Transverse colon (tissue), 4 donors: Measurements from ENCODE around the gene SRSF10. TPM values are rescaled to one million over a fixed set of nuclear protein-coding genes. Genes with fewer than 3 reads are reported as not detected.
A peak's percentile ranks its signal among the peaks of the same experiment; 100 is the strongest.

Source experiments
- DNase-seq: peaks from one replicate; pipeline ENCODE4 v3.0.0-alpha.2; 2019
- H3K27ac ChIP-seq, 4 donors: fragments of 200-600 bp; sonication (generic); 2 replicates each; pipeline ENCODE4 v1.5.1; 2016 to 2018; ENCODE audit warnings: inconsistent platforms in 4 of 4
- H3K27me3 ChIP-seq: fragments of 200-600 bp; sonication (generic); 2 replicates; pipeline ENCODE4 v1.5.1; 2017; ENCODE audit warnings: inconsistent platforms
- H3K36me3 ChIP-seq, 4 donors: fragments of 200-600 bp; sonication (generic); 2 replicates each; pipeline ENCODE4 v1.5.1; 2017 to 2019; ENCODE audit warnings: inconsistent platforms in 4 of 4
- H3K4me1 ChIP-seq, 4 donors: fragments of 200-600 bp; sonication (generic); 2 replicates each; pipeline ENCODE4 v1.5.1; 2017 to 2020; ENCODE audit warnings: inconsistent platforms in 4 of 4
- H3K4me3 ChIP-seq, 4 donors: fragments of 200-600 bp; sonication (generic); 1 replicate in 1 of 4; 2 replicates in 3 of 4; pipeline versions ENCODE4 v1.5.1 to v1.6.1; 2017 to 2019; ENCODE audit warnings: inconsistent platforms in 4 of 4
- H3K9me3 ChIP-seq, 2 donors: fragments of 200-600 bp; sonication (generic); 2 replicates each; pipeline ENCODE4 v1.5.1; 2017 to 2019; ENCODE audit warnings: inconsistent platforms in 2 of 2
- EP300 ChIP-seq: sonication (generic); formaldehyde crosslinking; IDR thresholded peaks from one replicate; pipeline ENCODE4 v1.6.1; 2017; ENCODE audit warnings: antibody characterized with exemption, low read depth
- POLR2A ChIP-seq: fragments of 450-650 bp; IDR thresholded peaks from one replicate; pipeline ENCODE4 v1.6.1; 2016; ENCODE audit warnings: antibody characterized with exemption, mild to moderate bottlenecking, moderate library complexity
- POLR2AphosphoS5 ChIP-seq, 3 donors: sonication (generic); formaldehyde crosslinking; IDR thresholded peaks; one replicate each; pipeline ENCODE4 v1.6.1; 2016; ENCODE audit warnings: antibody characterized with exemption in 3 of 3
- WGBS, 2 donors: methylation state at CpG; one replicate each; pipeline ENCODE4 v1.1.5; 2018; ENCODE audit warnings: low coverage in 1 of 2; 5-methylcytosine and 5-hydroxymethylcytosine counted together
- in situ Hi-C, 4 donors: fragments of 200-750 bp; cut with MboI; loops; one replicate each; pipeline versions ENCODE4 v1.15.0 to v1.15.1; 2017; ENCODE audit warnings: low sequenced_read_pairs in 3 of 4, low pct_ligation_motif_present in 1 of 4, low pct_unique_long_range_greater_than_20kb in 1 of 4
- intact Hi-C: fragments of 100-400 bp; cut with DNase I; formaldehyde crosslinking; loops from one replicate; pipeline ENCODE4 v1.15.1; 2023; ENCODE audit warnings: low total_unique reads
- total RNA-seq, 4 donors: library from RNA; depleted of rRNA; stranded (reverse); fragments of >200 nt; gene quantifications; one replicate each; pipeline ENCODE4 v1.1.0, GENCODE V29; 2016
- TF ChIP-seq, protein P1 (sequence below), 5 experiments: fragments of 200-600 bp in 3 of 5; fragments of 450-650 bp in 2 of 5; sonication (generic) in 3 of 5; IDR thresholded peaks; 1 replicate in 2 of 5; 2 replicates in 3 of 5; pipeline ENCODE4 v1.5.1; 2016 to 2017; ENCODE audit warnings: antibody characterized with exemption in 5 of 5, inconsistent platforms in 3 of 5, mild to moderate bottlenecking in 2 of 5, moderate library complexity in 1 of 5

Gene SRSF10
- total RNA-seq, 4 donors from 2014 or later: 58.4 to 140 (median 91.3) TPM

GRCh38 chr1:24021403-24022266 lies 41.5 kb upstream of the SRSF10 start:
- Histone ChIP-seq H3K4me1 (peaks cover 35 to 67% (median 62%) of the 10 kb centered on the region in 4 donors), H3K9me3 (no peaks in the 10 kb centered on the region), H3K27ac (peak overlapping the region; percentile 92 to 96 (median 93)), H3K36me3 (no peaks in the 10 kb centered on the region), H3K27me3 (no peaks in the 10 kb centered on the region), H3K4me3 (no peak overlapping the region)
- in situ Hi-C loops (no loop called here), intact Hi-C loops (loop anchor here (5.0 kb wide), 2 partner anchors 39 to 64 kb away; partner anchors contain the start of genes PNRC2 and SRSF10)
- TF ChIP-seq, protein P1, sequence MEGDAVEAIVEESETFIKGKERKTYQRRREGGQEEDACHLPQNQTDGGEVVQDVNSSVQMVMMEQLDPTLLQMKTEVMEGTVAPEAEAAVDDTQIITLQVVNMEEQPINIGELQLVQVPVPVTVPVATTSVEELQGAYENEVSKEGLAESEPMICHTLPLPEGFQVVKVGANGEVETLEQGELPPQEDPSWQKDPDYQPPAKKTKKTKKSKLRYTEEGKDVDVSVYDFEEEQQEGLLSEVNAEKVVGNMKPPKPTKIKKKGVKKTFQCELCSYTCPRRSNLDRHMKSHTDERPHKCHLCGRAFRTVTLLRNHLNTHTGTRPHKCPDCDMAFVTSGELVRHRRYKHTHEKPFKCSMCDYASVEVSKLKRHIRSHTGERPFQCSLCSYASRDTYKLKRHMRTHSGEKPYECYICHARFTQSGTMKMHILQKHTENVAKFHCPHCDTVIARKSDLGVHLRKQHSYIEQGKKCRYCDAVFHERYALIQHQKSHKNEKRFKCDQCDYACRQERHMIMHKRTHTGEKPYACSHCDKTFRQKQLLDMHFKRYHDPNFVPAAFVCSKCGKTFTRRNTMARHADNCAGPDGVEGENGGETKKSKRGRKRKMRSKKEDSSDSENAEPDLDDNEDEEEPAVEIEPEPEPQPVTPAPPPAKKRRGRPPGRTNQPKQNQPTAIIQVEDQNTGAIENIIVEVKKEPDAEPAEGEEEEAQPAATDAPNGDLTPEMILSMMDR (IDR thresholded peaks at IDR 0.05): no peak
- TF ChIP-seq POLR2A (no peak), POLR2AphosphoS5 (IDR thresholded peaks at IDR 0.05) (peak in 1 of 3 donors; percentile 36)
- 52 to 54% methylated on average over 6 to 7 of the region's 7 CpGs for WGBS, 2 donors
- peak; percentile 46 for DNase-seq

DNA sequence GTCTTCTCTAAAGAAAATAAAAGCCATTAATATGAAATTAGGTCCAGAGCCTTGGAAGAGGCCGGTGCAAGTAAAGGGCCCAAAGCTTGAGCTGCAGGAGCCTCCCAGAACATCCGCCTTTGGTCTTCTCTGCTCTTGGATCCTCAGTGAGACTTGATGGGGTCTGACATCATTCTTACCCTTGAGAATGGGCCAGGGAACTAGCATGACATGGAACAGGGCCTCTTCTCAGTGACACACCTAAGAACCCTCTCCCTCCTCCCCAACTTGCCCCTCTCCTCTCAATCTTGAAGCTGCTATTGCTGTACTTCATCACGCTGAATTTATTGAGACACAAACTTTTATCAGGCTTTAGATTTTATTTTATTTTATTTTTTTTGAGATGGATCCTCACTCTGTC lies 40.3 kb upstream of the SRSF10 start:
- in situ Hi-C loops: no loop called here
- peak overlapping the region; percentile 92 to 96 (median 93) for H3K27ac ChIP-seq

DNA sequence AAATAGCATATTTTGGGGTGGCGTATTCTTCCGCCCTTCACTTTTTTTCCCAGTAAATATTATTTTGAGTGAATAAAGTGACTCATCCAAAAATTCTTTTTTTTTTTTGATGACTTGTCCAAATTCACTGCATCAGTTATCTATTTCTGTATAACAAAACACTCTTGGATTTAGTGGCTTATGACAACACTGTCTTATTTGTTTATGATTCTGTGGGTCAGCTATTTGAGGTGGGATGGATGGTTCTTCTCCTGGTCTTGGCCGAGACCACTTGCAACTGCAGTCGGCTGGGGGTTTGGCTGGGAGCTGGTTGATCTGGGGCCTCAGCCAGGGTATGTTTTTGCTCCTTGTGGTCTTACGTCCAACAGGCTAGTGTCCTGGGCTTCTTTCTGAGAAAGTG lies 39.9 kb upstream of the SRSF10 start:
- 60 to 79% methylated on average over 2 to 5 of the region's 5 CpGs for WGBS, 2 donors
- intact Hi-C loops: loop anchor here (5.0 kb wide), 2 partner anchors 38 to 63 kb away; partner anchors contain the start of genes PNRC2 and SRSF10
- no peak for DNase-seq
- peak in 1 of 3 donors; percentile 50 for TF ChIP-seq POLR2AphosphoS5 (IDR thresholded peaks at IDR 0.05)
- TF ChIP-seq, protein P1 (IDR thresholded peaks at IDR 0.05): no peak
- H3K27ac ChIP-seq: peak overlapping the region; percentile 92 to 96 (median 93)
- in situ Hi-C loops: no loop called here
- peaks cover 47 to 83% (median 77%) of the 10 kb centered on the region in 4 donors for H3K4me1 ChIP-seq
- H3K4me3 ChIP-seq: no peak overlapping the region
- no peaks in the 10 kb centered on the region for H3K36me3 ChIP-seq
- no peaks in the 10 kb centered on the region for H3K9me3 ChIP-seq
- H3K27me3 ChIP-seq: no peaks in the 10 kb centered on the region

More for the DNA sequence above, 40.3 kb upstream of the SRSF10 start:
- no peaks in the 10 kb centered on the region for H3K36me3 ChIP-seq
- 50 to 78% methylated on average over 1 to 3 of the region's 3 CpGs for WGBS, 2 donors
- peaks cover 43 to 79% (median 72%) of the 10 kb centered on the region in 4 donors for H3K4me1 ChIP-seq
- TF ChIP-seq, protein P1 (IDR thresholded peaks at IDR 0.05): no peak
- TF ChIP-seq EP300: no peak
- no peak for TF ChIP-seq POLR2A
- H3K27me3 ChIP-seq: no peaks in the 10 kb centered on the region
- no peak overlapping the region for H3K4me3 ChIP-seq
- no peak for DNase-seq
- intact Hi-C loops: loop anchor here (5.0 kb wide), 2 partner anchors 38 to 63 kb away; partner anchors contain the start of genes PNRC2 and SRSF10
- H3K9me3 ChIP-seq: no peaks in the 10 kb centered on the region
